Kidney (tissue), 14 donors: ENCODE results near the gene TBC1D1. TPM values are rescaled to one million over a fixed set of nuclear protein-coding genes. Genes with fewer than 3 reads are reported as not detected.

Source experiments
- DNase-seq, 5 donors: peaks; one replicate each; pipeline ENCODE4 v3.0.0-alpha.2; 2013 to 2020
- FAIRE-seq: peaks from 2 replicates; lab custom pipeline; 2012; peaks lifted over from hg19 to GRCh38; lab: Jason Lieb, UNC
- H3K27ac ChIP-seq, 2 donors: one replicate each; pipeline ENCODE4 v1.7.0; 2013; ENCODE audit warnings: low read depth in 2 of 2, low read length in 2 of 2, inconsistent platforms in 1 of 2
- H3K27me3 ChIP-seq: one replicate; pipeline ENCODE4 v1.7.1; 2013; ENCODE audit warnings: low read length, inconsistent platforms; ENCODE audit not compliant: control insufficient read depth, insufficient read depth
- H3K36me3 ChIP-seq, 3 donors: one replicate each; pipeline versions ENCODE4 v1.7.0 to v1.7.1; 2013; ENCODE audit warnings: low read length in 3 of 3, control low read depth in 1 of 3, inconsistent platforms in 1 of 3; ENCODE audit not compliant: insufficient read depth in 3 of 3, control insufficient read depth in 2 of 3
- H3K4me1 ChIP-seq, 3 donors: one replicate each; pipeline versions ENCODE4 v1.7.0 to v1.7.1; 2013; ENCODE audit warnings: low read length in 3 of 3, inconsistent platforms in 1 of 3, low read depth in 1 of 3; ENCODE audit not compliant: control insufficient read depth in 2 of 3, insufficient read depth in 2 of 3
- H3K4me3 ChIP-seq, 3 donors: one replicate each; pipeline versions ENCODE4 v1.7.0 to v1.8.1; 2013; ENCODE audit warnings: low read length in 3 of 3, control low read depth in 1 of 3, inconsistent platforms in 1 of 3
- H3K9ac ChIP-seq, 3 donors: one replicate each; pipeline versions ENCODE4 v1.7.0 to v1.7.1; 2013; ENCODE audit warnings: low read length in 3 of 3, control low read depth in 1 of 3, inconsistent platforms in 1 of 3
- H3K9me3 ChIP-seq, 3 donors: one replicate each; pipeline versions ENCODE4 v1.7.0 to v1.7.1; 2013; ENCODE audit warnings: low read length in 3 of 3, control low read depth in 1 of 3, inconsistent platforms in 1 of 3; ENCODE audit not compliant: control insufficient read depth in 2 of 3, insufficient read depth in 1 of 3
- CTCF ChIP-seq: IDR thresholded peaks from 3 replicates; pipeline ENCODE4 v1.5.1; 2012; ENCODE audit warnings: mild to moderate bottlenecking, moderate library complexity, borderline replicate concordance; ENCODE audit not compliant: insufficient read depth; ENCODE audit errors: extremely low read depth
- intact Hi-C: fragments of 100-400 bp; cut with DNase I; formaldehyde crosslinking; loops from one replicate; pipeline ENCODE4 v1.11.1; 2022
- polyA plus RNA-seq: library from polyadenylated mRNA; stranded (reverse); fragments of 350-450 nt; fragmentation: Illumina TruSeq; extraction: RNeasy Lipid Tissue Mini Kit (QIAGEN cat#74804); gene quantifications from one replicate; pipeline ENCODE4 v1.2.3, GENCODE V29; 2014; ENCODE audit warnings: low read depth, low replicate concordance; ENCODE audit not compliant: insufficient read depth
- total RNA-seq: library from RNA; stranded (reverse); fragmentation: NEBNext Ultra II Directional; extraction: Animal tissue kit (Norgen Biotek cat#: 25700); gene quantifications from one replicate; pipeline ENCODE4 v1.2.1, GENCODE V29; 2021
- donor health status: control.
- donor health status: control.
- donor health status: control.
- donor health status: control.
- donor health status: control.
- donor health status: DM: yes; HTN: yes; CAD: no.
- donor health status: Normal renal cell carcinoma (clear cell type).

Gene TBC1D1
- total and polyA plus RNA-seq, 2 donors from 2014 or later, result 170 to 182 TPM

GRCh38 chr4:37948542-37948941, 57.7 kb downstream of the TBC1D1 start:
- Histone ChIP-seq H3K27ac (no peak overlapping the region), H3K36me3 (no peaks in the 10 kb centered on the region), H3K9ac (no peak overlapping the region), H3K27me3 (no peaks in the 10 kb centered on the region), H3K4me1 (no peaks in the 10 kb centered on the region), H3K4me3 (no peak overlapping the region), H3K9me3 (no peaks in the 10 kb centered on the region)
- TF ChIP-seq CTCF, result no peak
- intact Hi-C loops, result no loop called here
- FAIRE-seq (no peak), DNase-seq (no peak)

- Histone ChIP-seq H3K9ac (no peak overlapping the region), H3K27me3 (no peaks in the 10 kb centered on the region), H3K36me3 (no peaks in the 10 kb centered on the region), H3K4me3 (no peak overlapping the region), H3K27ac (no peak overlapping the region), H3K4me1 (no peaks in the 10 kb centered on the region), H3K9me3 (no peaks in the 10 kb centered on the region)
- TF ChIP-seq CTCF, result no peak
- no peak for DNase-seq
- intact Hi-C loops, result no loop called here
- FAIRE-seq, result no peak
Observed at GRCh38 chr4:37949636-37950426, 58.9 kb downstream of the TBC1D1 start.

- Histone ChIP-seq H3K27ac (no peak overlapping the region), H3K4me3 (no peak overlapping the region), H3K4me1 (no peaks in the 10 kb centered on the region), H3K9ac (no peak overlapping the region), H3K9me3 (no peaks in the 10 kb centered on the region), H3K36me3 (no peaks in the 10 kb centered on the region), H3K27me3 (no peaks in the 10 kb centered on the region)
- no peak for TF ChIP-seq CTCF
- intact Hi-C loops, result no loop called here
- FAIRE-seq (no peak), DNase-seq (no peak)
Observed at GRCh38 chr4:37951461-37952352, 60.8 kb downstream of the TBC1D1 start.
